PC-9 (cell line): ENCODE measurements around the gene EGR1.

Experiments
- CTCF ChIP-seq: fragments of 200-600 bp; sonication (generic); conservative IDR thresholded peaks from 2 replicates; pipeline ENCODE4 v1.6.1; 2017; ENCODE audit warnings: mixed run types, antibody characterized with exemption, mild to moderate bottlenecking, moderate library complexity
- EZH2 ChIP-seq: fragments of 200-600 bp; sonication (generic); IDR thresholded peaks from 2 replicates; pipeline ENCODE4 v1.8.0; 2017; ENCODE audit warnings: antibody characterized with exemption, low read depth

- no peak for TF ChIP-seq CTCF
- TF ChIP-seq EZH2, result no peak
Observed at GRCh38 chr5:138444774-138445546, 20.3 kb upstream of the EGR1 start.
